Effector memory CD8-positive, alpha-beta T cell (primary cell): ENCODE results near the gene STAT4.

Experiments
- ATAC-seq: fragments of 150-1000 bp; cut with Tn5 transposase; replicated peaks from 2 replicates; pipeline ENCODE4 v1.10.0; 2021; ENCODE audit warnings: mild to moderate bottlenecking, moderate library complexity
- DNase-seq, 3 experiments: peaks; one replicate each; pipeline ENCODE4 v3.0.0; 2021
- H3K27ac Mint-ChIP-seq, 2 donors: one replicate each; pipeline ENCODE4 v1.8.0; 2022; ENCODE audit warnings: mild to moderate bottlenecking in 2 of 2, mixed read lengths in 2 of 2, moderate library complexity in 2 of 2
- H3K27me3 Mint-ChIP-seq, 2 donors: one replicate each; pipeline ENCODE4 v1.8.0; 2022; ENCODE audit warnings: mixed read lengths in 2 of 2
- H3K36me3 Mint-ChIP-seq: one replicate; pipeline ENCODE4 v1.8.0; 2022; ENCODE audit warnings: mild to moderate bottlenecking, moderate library complexity, mixed read lengths; ENCODE audit not compliant: insufficient read depth
- H3K4me1 Mint-ChIP-seq, 2 donors: one replicate each; pipeline ENCODE4 v1.8.0; 2022; ENCODE audit warnings: low read depth in 2 of 2, mixed read lengths in 2 of 2
- H3K4me3 Mint-ChIP-seq, 2 donors: one replicate each; pipeline ENCODE4 v1.8.0; 2022; ENCODE audit warnings: mild to moderate bottlenecking in 2 of 2, mixed read lengths in 2 of 2, moderate library complexity in 2 of 2
- H3K9me3 Mint-ChIP-seq, 2 donors: one replicate each; pipeline ENCODE4 v1.8.0; 2022; ENCODE audit warnings: mixed read lengths in 2 of 2

STAT4 gene

DNA sequence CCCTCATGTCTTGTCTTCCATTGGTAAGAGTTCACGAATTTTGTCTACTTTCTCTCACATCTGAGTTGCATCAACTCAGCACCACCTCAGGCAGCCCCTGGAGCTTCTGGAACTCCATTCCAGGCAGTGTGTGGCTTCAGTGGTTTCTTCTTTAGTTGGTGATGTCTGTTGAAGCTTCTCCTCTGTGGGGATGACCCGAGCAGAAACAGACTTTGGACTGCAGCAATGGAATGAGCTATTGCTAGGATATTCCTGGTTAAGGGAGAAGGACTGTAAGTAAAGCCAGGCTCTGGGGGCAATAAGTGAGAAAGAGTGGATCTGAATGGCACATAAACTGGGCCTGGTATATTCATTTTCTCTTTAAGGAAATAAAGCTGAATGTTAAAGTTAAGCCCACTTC, 32.3 kb upstream of the STAT4 start:
- Mint-ChIP-seq H3K9me3 (no peaks in the 10 kb centered on the region), H3K36me3 (no peaks in the 10 kb centered on the region), H3K4me3 (no peak overlapping the region), H3K27me3 (no peaks in the 10 kb centered on the region), H3K27ac (no peak overlapping the region), H3K4me1 (peaks cover 0 to under 1% of the 10 kb centered on the region in 2 donors)
- ATAC-seq (no peak), DNase-seq (no peak)

DNA sequence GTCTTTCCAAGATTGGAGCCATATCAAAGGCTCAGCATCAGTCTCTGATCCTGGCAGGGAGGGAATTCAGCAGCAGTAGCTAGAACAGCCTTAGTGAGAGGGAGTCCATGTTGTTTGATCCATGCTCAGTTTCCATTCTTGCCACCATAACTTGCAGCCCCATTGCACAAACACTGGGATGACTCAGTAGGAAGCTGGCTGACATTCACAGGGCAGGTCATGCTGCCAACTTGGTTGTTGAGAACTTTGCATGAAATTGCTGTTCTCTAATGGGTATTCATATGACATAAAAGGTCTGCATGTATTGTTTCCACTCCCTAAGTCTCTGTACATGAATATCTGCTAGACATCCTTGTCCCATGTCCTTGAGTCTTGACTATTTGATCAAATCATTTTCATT, 29.9 kb upstream of the STAT4 start:
- H3K36me3 Mint-ChIP-seq: no peaks in the 10 kb centered on the region
- H3K9me3 Mint-ChIP-seq: no peaks in the 10 kb centered on the region
- H3K27ac Mint-ChIP-seq: no peak overlapping the region
- ATAC-seq: no peak
- no peak for DNase-seq
- H3K27me3 Mint-ChIP-seq: no peaks in the 10 kb centered on the region
- no peak overlapping the region for H3K4me3 Mint-ChIP-seq
- H3K4me1 Mint-ChIP-seq: peaks cover 3 to 5% of the 10 kb centered on the region in 2 donors

DNA sequence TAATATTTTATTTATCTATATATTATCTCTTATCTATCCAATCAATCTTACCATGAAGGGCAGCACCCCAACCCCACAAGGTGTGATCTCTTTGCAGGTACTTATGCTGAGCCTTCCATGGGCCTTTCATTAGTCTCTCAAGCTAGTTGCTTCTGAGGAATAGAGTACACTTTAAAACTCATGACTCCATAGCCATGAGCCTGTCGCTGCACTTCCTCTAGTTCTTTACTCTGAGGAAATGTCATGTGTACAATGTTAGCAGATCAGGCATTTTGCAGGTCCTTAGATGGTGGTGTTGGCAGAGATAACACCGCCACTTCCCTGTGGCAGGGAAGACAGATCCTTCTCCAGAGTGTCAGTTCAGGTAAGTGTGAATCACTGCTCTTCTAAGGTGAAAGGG, 29.5 kb upstream of the STAT4 start:
- Mint-ChIP-seq H3K27me3 (no peaks in the 10 kb centered on the region), H3K27ac (no peak overlapping the region), H3K9me3 (no peaks in the 10 kb centered on the region), H3K4me1 (peaks cover 3 to 5% of the 10 kb centered on the region in 2 donors), H3K36me3 (no peaks in the 10 kb centered on the region), H3K4me3 (no peak overlapping the region)
- DNase-seq: no peak
- no peak for ATAC-seq

DNA sequence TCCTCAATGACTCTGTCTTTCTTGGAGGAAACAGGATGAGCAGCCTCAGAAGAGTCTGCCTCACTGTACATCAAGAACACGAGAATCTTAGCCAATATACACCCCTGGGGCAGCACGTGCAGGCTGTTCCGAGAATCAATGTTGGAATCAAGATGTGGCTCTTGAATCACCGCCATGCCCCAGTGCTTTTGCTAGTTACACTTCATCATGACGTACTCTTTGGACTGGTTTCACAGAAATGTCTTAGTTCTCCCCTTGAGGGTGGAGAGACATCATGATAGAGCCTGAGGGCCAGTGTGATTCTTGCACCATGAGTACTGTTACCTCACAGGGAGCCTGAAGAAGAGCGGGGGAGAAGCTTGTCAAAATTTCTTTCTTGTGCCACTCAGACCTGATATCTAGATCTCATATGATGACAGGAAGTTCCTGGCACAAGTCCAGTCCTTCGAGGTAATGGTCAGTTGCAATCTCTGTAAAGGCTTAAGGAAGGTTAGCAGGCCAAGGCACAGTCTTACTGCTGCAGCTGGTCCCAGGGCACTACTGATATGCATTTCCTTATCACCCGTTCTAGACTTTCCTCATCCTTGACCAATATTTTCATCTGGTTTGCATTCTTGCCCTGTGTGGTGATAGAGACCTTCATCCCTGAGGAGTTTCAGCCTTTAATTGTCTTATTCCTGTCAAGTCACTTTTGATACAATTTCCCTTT, 28.2 kb upstream of the STAT4 start:
- no peak overlapping the region for H3K27ac Mint-ChIP-seq
- H3K9me3 Mint-ChIP-seq: no peaks in the 10 kb centered on the region
- no peak overlapping the region for H3K4me3 Mint-ChIP-seq
- H3K27me3 Mint-ChIP-seq: no peaks in the 10 kb centered on the region
- peaks cover 3 to 5% of the 10 kb centered on the region in 2 donors for H3K4me1 Mint-ChIP-seq
- no peak for ATAC-seq
- no peak for DNase-seq
- no peaks in the 10 kb centered on the region for H3K36me3 Mint-ChIP-seq

DNA sequence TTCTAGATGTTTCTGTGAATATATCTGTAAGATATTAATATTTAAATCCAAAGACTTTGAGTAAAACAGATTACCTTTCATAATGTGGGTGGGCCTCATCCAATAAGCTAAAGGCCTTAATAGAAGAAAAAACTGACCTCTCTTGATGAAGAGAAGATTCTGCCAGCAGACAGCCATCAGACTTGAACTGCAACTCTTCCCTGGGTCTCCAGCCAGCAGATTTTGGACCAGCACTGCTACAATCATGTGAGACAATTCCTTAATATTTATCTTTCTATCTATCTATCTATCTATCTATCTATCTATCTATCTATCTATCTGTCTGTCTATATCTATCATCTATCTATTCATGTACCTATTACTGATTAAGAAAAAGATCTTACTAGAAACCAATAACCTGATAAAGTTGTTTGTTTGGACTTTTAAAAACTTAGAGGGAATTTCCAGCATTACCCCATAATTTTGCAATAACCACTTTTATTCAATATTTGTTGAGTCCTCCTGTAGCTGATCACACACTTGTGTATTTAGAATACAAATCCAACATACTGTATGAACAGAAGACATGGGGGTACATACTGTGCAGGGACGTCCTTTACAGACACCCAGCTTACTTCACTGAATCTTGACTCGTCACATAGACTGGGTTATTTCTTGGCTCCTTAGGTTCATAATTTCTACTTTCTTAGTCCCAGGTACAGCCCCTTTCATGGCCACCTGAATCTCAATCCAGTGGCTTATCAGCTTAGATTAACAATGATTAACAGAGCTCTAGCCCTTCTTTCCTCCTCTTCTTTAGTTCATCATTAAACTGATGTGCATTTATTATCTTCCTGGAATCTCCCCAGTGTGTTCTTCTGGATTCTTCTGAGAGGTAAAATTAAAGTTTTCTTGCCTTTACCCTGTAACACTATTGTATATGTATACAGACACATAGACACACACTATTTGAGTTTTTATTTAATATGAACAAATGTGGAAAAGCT, 27.2 kb upstream of the STAT4 start:
- no peaks in the 10 kb centered on the region for H3K9me3 Mint-ChIP-seq
- no peak for ATAC-seq
- DNase-seq: no peak
- H3K4me1 Mint-ChIP-seq: peaks cover 3 to 5% of the 10 kb centered on the region in 2 donors
- H3K4me3 Mint-ChIP-seq: no peak overlapping the region
- no peak overlapping the region for H3K27ac Mint-ChIP-seq
- H3K36me3 Mint-ChIP-seq: no peaks in the 10 kb centered on the region
- no peaks in the 10 kb centered on the region for H3K27me3 Mint-ChIP-seq

DNA sequence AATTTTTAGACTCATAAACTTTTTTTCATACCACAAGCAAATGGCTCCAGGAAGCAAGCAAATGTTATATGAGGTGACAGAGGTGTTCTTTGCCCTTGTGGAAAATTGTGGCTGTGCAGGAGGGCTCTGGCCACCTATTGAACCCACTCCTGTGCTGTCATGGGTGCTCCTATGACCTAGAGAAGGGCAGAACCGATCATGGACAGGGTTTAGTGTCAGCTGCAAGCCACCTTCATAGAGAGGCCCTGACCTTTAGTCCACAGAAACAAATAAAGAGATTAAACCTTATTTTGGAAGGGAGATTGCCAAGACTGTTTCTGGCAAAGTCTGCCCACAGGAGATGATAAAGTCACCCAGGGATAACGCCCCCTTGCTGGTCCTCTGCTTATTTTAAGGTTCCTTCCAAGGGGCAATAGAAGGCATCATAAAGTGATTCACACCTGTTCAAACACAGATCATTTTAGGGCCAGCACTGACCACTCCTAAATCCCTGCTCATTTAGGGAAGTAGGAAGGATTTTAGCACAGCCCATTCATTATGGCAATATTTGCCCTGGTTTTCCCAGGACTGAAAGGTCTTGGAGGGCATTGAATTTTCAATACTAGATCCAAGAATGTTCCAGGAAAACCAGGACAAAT, 26.1 kb upstream of the STAT4 start:
- Mint-ChIP-seq H3K36me3 (no peaks in the 10 kb centered on the region), H3K27ac (no peak overlapping the region), H3K9me3 (no peaks in the 10 kb centered on the region), H3K4me3 (no peak overlapping the region), H3K4me1 (peaks cover 3 to 5% of the 10 kb centered on the region in 2 donors), H3K27me3 (no peaks in the 10 kb centered on the region)
- ATAC-seq: no peak
- DNase-seq: no peak

DNA sequence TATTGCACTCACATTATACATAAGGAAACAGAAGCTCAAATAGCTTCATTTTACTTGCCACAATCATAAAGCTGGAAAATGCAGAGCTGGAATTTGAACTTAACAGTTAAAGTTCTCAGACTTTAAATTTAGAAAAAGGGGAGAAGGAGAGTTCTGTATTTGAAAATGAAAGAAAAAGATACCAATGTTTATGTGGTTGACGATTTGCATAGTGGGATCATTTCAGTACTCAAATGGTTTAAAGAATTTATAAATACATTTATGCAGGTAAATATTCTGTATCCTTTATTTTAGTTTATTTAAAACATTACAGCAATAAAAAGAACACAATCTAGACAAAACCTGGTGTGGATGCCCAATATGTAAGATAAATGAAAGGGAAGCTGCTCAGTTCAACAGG, 25.5 kb upstream of the STAT4 start:
- ATAC-seq: no peak
- Mint-ChIP-seq H3K27ac (no peak overlapping the region), H3K36me3 (no peaks in the 10 kb centered on the region), H3K27me3 (no peaks in the 10 kb centered on the region), H3K9me3 (no peaks in the 10 kb centered on the region), H3K4me1 (peaks cover 3 to 5% of the 10 kb centered on the region in 2 donors), H3K4me3 (no peak overlapping the region)
- DNase-seq: no peak

DNA sequence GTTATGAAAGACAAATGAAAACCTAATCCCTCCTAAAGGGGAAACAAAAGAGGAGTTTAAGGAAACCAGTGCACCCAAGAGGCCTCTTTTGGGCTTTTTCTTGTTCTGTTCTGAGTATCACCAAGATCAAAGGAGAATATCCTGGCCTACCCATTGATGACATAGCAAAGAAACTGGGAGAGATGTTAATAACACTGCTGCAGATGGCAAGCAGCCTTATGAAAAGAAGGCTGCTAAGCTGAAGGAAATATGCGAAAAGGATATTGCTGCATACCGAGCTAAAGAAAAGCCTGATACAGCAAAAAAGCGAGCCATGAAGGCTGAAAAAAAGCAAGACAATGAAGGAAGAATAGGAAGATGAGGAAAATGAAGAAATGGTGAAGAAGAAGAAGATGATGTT, 23.6 kb upstream of the STAT4 start:
- Mint-ChIP-seq H3K27me3 (no peaks in the 10 kb centered on the region), H3K36me3 (no peaks in the 10 kb centered on the region), H3K9me3 (no peaks in the 10 kb centered on the region), H3K27ac (no peak overlapping the region), H3K4me1 (peaks cover 5 to 6% of the 10 kb centered on the region in 2 donors), H3K4me3 (no peak overlapping the region)
- DNase-seq (no peak), ATAC-seq (no peak)

DNA sequence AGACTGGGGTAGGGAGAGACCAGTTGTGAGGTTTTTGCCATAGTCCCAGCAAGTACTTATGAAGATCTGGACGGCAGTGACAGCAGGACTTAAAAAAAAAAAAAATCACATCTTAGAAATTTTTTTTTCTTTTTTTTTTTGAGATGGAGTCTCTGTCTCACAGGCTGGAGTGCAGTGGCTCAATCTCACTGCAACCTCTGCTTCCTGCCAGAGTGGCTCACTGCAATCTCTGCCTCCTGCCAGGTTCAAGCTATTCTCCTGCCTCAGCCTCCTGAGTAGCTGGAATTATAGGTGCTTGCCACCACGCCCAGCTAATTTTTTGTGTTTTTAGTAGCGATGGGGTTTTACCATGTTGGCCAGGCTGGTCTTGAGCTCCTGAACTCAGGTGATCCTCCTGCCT, 22.4 kb upstream of the STAT4 start:
- H3K27me3 Mint-ChIP-seq: peaks cover 0 to 1% of the 10 kb centered on the region in 2 donors
- no peak overlapping the region for H3K27ac Mint-ChIP-seq
- DNase-seq: no peak
- no peaks in the 10 kb centered on the region for H3K36me3 Mint-ChIP-seq
- H3K4me1 Mint-ChIP-seq: peaks cover 5 to 6% of the 10 kb centered on the region in 2 donors
- ATAC-seq: no peak
- no peak overlapping the region for H3K4me3 Mint-ChIP-seq
- no peaks in the 10 kb centered on the region for H3K9me3 Mint-ChIP-seq

DNA sequence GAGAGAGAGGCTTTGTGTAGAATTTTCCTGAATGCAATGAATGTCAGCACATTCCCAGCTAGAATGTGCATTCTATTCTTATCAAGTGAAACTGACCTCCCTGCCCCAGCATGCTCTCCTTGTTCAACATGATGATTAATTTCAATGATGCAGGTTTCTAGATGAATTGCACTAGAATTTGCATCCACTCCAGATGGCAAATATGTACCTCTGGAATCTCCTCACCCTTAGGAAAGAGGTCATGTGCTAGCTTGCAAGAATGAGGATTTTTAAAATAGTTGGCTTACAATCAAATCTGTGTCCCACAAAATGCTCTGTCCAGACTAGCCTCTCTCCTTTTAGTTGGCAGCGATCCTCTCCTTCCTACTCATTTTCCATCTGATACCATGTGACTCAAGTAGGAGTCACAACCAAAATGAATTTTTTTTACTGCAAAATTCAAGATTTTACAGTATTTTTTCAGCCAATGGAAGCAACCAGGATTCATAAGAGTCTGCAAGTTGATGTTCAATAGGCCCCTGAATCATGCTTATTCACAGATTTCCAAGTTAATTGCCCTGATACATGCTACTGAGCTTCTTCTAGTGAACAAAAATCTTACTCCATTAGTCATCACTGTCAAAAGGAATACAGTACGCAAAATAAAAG, 21.0 kb upstream of the STAT4 start:
- H3K4me1 Mint-ChIP-seq: peaks cover 5 to 6% of the 10 kb centered on the region in 2 donors
- H3K27me3 Mint-ChIP-seq: peaks cover 0 to 8% of the 10 kb centered on the region in 2 donors
- H3K4me3 Mint-ChIP-seq: no peak overlapping the region
- H3K36me3 Mint-ChIP-seq: no peaks in the 10 kb centered on the region
- H3K27ac Mint-ChIP-seq: no peak overlapping the region
- H3K9me3 Mint-ChIP-seq: no peaks in the 10 kb centered on the region
- no peak for ATAC-seq
- DNase-seq: no peak

DNA sequence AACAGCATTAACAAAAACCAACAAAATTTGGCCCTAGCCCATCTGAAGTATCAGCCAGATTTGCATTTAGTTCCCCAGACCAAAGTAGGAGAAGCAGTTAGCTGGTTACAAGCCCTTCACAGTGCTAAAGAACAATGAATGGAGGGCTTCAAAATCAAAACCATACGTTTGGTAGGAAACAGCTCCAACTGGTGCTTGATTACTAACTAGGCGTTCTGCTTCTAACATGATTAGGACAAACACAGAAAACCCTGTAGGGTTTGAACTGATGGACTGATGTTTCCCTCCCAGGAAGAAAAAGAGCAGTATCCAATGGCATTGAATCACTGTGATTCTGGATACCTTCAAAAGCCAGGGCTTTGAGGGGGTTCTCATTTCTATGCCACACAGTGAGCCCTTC, 20.5 kb upstream of the STAT4 start:
- no peak overlapping the region for H3K4me3 Mint-ChIP-seq
- H3K36me3 Mint-ChIP-seq: no peaks in the 10 kb centered on the region
- peaks cover 4 to 6% of the 10 kb centered on the region in 2 donors for H3K4me1 Mint-ChIP-seq
- DNase-seq (no peak), ATAC-seq (no peak)
- H3K27ac Mint-ChIP-seq: no peak overlapping the region
- no peaks in the 10 kb centered on the region for H3K9me3 Mint-ChIP-seq
- H3K27me3 Mint-ChIP-seq: peaks cover 0 to 8% of the 10 kb centered on the region in 2 donors

DNA sequence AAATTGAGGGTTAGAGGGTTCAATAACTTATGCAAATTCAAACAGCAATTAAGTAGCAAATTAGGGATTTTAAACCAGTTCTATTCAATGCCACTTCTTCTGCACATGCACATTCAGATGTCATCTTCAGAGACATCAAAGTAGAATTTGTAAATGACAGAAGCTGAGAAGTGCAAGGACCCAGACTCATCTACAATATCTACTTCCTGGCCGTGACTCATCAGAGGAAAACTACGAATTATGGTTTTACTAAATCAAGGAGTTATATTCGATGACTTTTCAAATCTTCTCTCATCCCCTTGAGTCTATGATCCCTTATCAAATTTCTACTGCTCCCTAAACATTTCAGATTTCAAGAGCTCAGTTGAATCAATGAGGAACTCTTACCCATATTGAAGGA, 20.0 kb upstream of the STAT4 start:
- Mint-ChIP-seq H3K27ac (no peak overlapping the region), H3K4me1 (peaks cover 0 to 3% of the 10 kb centered on the region in 2 donors), H3K4me3 (no peak overlapping the region), H3K36me3 (no peaks in the 10 kb centered on the region), H3K9me3 (no peaks in the 10 kb centered on the region), H3K27me3 (peaks cover 0 to 8% of the 10 kb centered on the region in 2 donors)
- ATAC-seq (no peak), DNase-seq (no peak)

DNA sequence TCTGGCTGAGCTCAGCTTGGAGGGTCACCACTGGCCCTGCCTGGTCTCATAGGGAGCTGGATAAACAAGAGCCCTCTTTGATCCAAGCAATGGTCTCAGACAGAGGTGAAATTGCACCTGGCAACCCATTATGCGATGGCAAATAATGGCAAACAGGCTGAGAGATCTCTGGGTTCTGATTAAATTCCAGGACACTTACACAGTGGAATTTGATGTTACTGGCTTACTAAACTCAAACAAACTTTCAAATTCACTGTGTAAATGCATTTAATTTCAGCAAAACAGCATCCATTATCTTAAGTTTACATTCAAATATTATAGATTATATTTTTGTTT, 19.5 kb upstream of the STAT4 start:
- H3K4me3 Mint-ChIP-seq: no peak overlapping the region
- DNase-seq: no peak

More for the DNA sequence above, 19.5 kb upstream of the STAT4 start:
- Mint-ChIP-seq H3K36me3 (no peaks in the 10 kb centered on the region), H3K27me3 (peaks cover 0 to 8% of the 10 kb centered on the region in 2 donors), H3K9me3 (no peaks in the 10 kb centered on the region), H3K27ac (no peak overlapping the region), H3K4me1 (peaks cover 1 to 4% of the 10 kb centered on the region in 2 donors)
- ATAC-seq: no peak
